ENCODE measurements around the gene XRCC3.

XRCC3 gene

DNA sequence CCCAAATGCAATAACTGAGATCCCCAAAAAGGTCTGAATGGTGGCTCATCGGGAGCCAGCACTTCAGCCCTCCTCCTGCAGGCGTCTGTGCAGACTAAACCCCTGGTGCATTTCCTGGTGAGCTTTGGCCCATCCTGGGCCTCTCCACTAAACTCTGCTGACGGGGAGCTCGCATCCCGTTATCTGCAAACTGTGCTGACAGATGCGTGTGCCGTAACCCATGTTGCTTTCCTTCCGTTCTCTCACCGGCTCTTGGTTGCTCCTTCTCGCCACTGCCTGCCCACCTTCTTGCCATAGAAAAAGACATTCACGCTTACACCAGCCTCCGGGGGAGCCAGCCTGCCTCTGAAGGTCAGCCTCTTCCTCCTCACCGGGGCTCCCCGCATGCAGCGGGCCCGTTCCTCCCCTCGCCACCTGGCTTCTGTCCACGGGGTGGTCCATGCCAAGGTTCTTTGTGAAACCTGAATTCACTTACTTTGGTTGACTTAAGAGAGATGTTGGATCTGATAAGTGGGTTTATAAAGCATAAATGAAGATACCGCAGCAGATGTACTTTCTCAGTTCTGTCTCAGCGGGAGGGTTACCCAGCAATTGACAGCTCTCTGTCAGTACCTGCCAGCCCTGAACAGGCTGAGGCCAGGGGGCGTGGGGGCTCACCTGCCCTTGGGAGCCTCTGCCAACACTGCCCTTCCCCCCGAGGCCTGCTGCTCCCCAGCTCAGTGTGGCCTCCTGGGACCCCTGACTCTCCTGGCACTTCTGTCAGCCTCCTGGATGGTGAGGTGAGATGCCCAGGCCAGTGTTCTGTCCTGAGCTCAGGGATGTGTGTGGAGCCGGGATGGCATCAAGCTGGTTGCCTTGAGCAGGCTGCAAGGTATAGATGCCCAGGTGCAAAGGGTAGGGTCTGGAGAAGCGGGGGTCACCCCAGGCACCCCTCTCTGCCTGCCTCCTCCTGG lies 14.5 kb upstream of the XRCC3 start:
- Histone ChIP-seq H3K79me2 (ENCODE audit: insufficient read depth, low read length) (no peaks in the 10 kb centered on the region), H3K4me3 (ENCODE audit: low read depth, low read length, poor library complexity, severe bottlenecking) (no peak overlapping the region), H3K4me1 (ENCODE audit: insufficient read depth, low read length, severe bottlenecking) (no peaks in the 10 kb centered on the region), H3K36me3 (ENCODE audit: insufficient read depth, low read length) (peaks cover 62% of the 10 kb centered on the region), H3K27me3 (ENCODE audit: insufficient read depth, low read length) (no peaks in the 10 kb centered on the region), H2AFZ (ENCODE audit: low read length) (no peak overlapping the region), H3K9me3 (ENCODE audit: low read length) (no peaks in the 10 kb centered on the region), H3F3A (ENCODE audit: insufficient read depth, low read length) (no peaks in the 10 kb centered on the region), H3K27ac (ENCODE audit: low read depth, low read length, poor library complexity, severe bottlenecking) (no peak overlapping the region), H3K9ac (ENCODE audit: low read length) (no peak overlapping the region), H3K4me2 (ENCODE audit: low read length) (no peak overlapping the region), H3K9me2 (ENCODE audit: low read depth, low read length) (no peaks in the 10 kb centered on the region), H4K20me1 (ENCODE audit: insufficient read depth, low read length) (no peaks in the 10 kb centered on the region)
- no peak for TF ChIP-seq EZH2 (IDR thresholded peaks at IDR 0.05; ENCODE audit: borderline replicate concordance, low read length)
- TF ChIP-seq, protein P1, sequence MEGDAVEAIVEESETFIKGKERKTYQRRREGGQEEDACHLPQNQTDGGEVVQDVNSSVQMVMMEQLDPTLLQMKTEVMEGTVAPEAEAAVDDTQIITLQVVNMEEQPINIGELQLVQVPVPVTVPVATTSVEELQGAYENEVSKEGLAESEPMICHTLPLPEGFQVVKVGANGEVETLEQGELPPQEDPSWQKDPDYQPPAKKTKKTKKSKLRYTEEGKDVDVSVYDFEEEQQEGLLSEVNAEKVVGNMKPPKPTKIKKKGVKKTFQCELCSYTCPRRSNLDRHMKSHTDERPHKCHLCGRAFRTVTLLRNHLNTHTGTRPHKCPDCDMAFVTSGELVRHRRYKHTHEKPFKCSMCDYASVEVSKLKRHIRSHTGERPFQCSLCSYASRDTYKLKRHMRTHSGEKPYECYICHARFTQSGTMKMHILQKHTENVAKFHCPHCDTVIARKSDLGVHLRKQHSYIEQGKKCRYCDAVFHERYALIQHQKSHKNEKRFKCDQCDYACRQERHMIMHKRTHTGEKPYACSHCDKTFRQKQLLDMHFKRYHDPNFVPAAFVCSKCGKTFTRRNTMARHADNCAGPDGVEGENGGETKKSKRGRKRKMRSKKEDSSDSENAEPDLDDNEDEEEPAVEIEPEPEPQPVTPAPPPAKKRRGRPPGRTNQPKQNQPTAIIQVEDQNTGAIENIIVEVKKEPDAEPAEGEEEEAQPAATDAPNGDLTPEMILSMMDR (IDR thresholded peaks at IDR 0.05; ENCODE audit: low read length) = no peak

DNA sequence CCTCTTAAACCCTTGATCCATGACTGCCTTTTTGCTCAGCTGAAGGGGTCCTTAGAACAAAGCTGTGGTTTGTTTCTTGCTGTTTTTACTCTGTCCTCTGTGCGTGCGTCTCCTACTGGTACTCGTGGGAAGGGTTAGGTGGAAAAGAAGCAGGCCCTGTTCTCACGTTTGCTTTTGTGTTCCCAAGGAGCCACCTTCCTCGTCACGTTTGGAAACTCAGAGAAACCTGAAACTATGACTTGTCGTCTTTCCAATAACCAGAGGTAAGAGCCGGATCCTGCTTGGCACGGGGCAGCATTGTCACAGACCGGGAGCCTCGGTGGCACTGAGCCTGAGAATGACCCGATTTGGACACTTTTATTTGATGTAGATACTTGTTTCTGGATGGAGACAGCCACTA lies 13.5 kb upstream of the XRCC3 start:
- H3K4me1 ChIP-seq (ENCODE audit: insufficient read depth, low read length, severe bottlenecking) = no peaks in the 10 kb centered on the region

DNA sequence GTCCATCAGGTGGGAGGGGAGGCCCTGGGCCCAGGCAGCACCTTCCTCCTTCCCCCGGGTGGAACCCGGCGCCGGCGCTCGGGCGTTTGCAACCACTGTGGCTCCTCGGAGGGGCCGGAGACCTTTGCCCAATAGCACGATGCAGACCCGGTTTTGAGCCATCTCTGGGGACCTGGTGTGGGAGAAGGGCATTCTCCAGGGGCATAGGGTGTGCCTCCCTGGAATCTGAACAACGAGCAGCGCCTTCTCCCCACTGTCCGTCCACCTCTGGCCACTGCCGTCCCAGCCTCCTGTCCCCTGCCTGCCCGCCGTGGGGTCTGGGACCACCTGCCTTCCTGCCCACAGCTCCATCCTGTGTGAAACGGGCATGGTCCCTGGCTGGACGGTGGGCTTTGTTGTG lies 12.9 kb upstream of the XRCC3 start:
- Histone ChIP-seq H3K4me1 (ENCODE audit: insufficient read depth, low read length, severe bottlenecking) (no peaks in the 10 kb centered on the region), H3K9ac (ENCODE audit: low read length) (no peak overlapping the region), H3K27ac (ENCODE audit: low read depth, low read length, poor library complexity, severe bottlenecking) (no peak overlapping the region), H3K9me3 (ENCODE audit: low read length) (no peaks in the 10 kb centered on the region), H3F3A (ENCODE audit: insufficient read depth, low read length) (no peaks in the 10 kb centered on the region), H3K4me2 (ENCODE audit: low read length) (no peak overlapping the region), H3K4me3 (ENCODE audit: low read depth, low read length, poor library complexity, severe bottlenecking) (no peak overlapping the region), H3K27me3 (ENCODE audit: insufficient read depth, low read length) (no peaks in the 10 kb centered on the region), H2AFZ (ENCODE audit: low read length) (no peak overlapping the region), H4K20me1 (ENCODE audit: insufficient read depth, low read length) (no peaks in the 10 kb centered on the region), H3K36me3 (ENCODE audit: insufficient read depth, low read length) (peaks cover 48% of the 10 kb centered on the region), H3K9me2 (ENCODE audit: low read depth, low read length) (no peaks in the 10 kb centered on the region), H3K79me2 (ENCODE audit: insufficient read depth, low read length) (no peaks in the 10 kb centered on the region)
- TF ChIP-seq EZH2 (IDR thresholded peaks at IDR 0.05; ENCODE audit: borderline replicate concordance, low read length) = no peak
- TF ChIP-seq, protein P1 (IDR thresholded peaks at IDR 0.05; ENCODE audit: low read length) = no peak

More for the DNA sequence above, 13.5 kb upstream of the XRCC3 start:
- no peaks in the 10 kb centered on the region for H3F3A ChIP-seq (ENCODE audit: insufficient read depth, low read length)
- no peaks in the 10 kb centered on the region for H3K9me3 ChIP-seq (ENCODE audit: low read length)
- no peak overlapping the region for H3K4me2 ChIP-seq (ENCODE audit: low read length)
- no peaks in the 10 kb centered on the region for H3K27me3 ChIP-seq (ENCODE audit: insufficient read depth, low read length)
- no peaks in the 10 kb centered on the region for H3K9me2 ChIP-seq (ENCODE audit: low read depth, low read length)
- peaks cover 54% of the 10 kb centered on the region for H3K36me3 ChIP-seq (ENCODE audit: insufficient read depth, low read length)
- TF ChIP-seq EZH2 (IDR thresholded peaks at IDR 0.05; ENCODE audit: borderline replicate concordance, low read length) = no peak
- TF ChIP-seq, protein P1 (IDR thresholded peaks at IDR 0.05; ENCODE audit: low read length) = no peak
- no peak overlapping the region for H3K27ac ChIP-seq (ENCODE audit: low read depth, low read length, poor library complexity, severe bottlenecking)
- H3K79me2 ChIP-seq (ENCODE audit: insufficient read depth, low read length) = no peaks in the 10 kb centered on the region
- H2AFZ ChIP-seq (ENCODE audit: low read length) = no peak overlapping the region
- no peak overlapping the region for H3K4me3 ChIP-seq (ENCODE audit: low read depth, low read length, poor library complexity, severe bottlenecking)
- H3K9ac ChIP-seq (ENCODE audit: low read length) = no peak overlapping the region
- H4K20me1 ChIP-seq (ENCODE audit: insufficient read depth, low read length) = no peaks in the 10 kb centered on the region
